ENCODE results near the gene NUDT3.

DNA sequence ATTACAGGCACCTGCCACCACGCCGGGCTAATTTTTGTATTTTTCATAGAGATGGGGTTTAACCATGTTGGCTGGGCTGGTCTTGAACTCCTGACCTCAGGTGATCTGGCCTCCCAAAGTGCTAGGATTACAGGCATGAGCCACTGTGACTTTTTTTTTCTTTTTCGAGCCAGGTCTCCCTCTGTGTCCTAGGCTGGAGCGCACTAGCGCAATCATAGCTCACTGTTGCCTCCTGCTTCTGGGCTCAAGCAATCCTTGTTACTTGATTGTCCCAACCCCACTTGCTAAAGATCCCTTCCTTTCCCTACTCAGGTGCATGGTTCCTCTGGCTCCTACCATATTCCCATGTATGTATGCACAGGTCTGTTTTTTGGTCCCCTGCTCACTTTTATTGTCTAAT, 116.3 kb downstream of the NUDT3 start:
- TF ChIP-seq EZH2 (IDR thresholded peaks at IDR 0.05; ENCODE audit: insufficient read depth, poor library complexity, severe bottlenecking) = no peak
- TF ChIP-seq EZH2phosphoT487 (IDR thresholded peaks at IDR 0.05; ENCODE audit: insufficient read depth, low read depth) = no peak
